Left ventricle myocardium inferior (tissue), 1 donor: ENCODE data around the gene RBM34. TPM values are rescaled to one million over a fixed set of nuclear protein-coding genes. Genes with fewer than 3 reads are reported as not detected.

Experiments
- DNase-seq: peaks from one replicate; pipeline ENCODE4 v3.0.0-alpha.2; 2020
- H3K27ac ChIP-seq: fragments of 200-600 bp; replicated peaks from 2 replicates; pipeline ENCODE4 v1.8.0; 2021
- H3K27me3 ChIP-seq: fragments of 200-600 bp; 2 replicates; pipeline ENCODE4 v1.8.0; 2021; ENCODE audit warnings: low read depth
- H3K36me3 ChIP-seq: fragments of 200-600 bp; 2 replicates; pipeline ENCODE4 v1.8.0; 2021
- H3K4me1 ChIP-seq: fragments of 200-600 bp; 2 replicates; pipeline ENCODE4 v1.8.0; 2021
- H3K4me3 ChIP-seq: fragments of 200-600 bp; 2 replicates; pipeline ENCODE4 v1.8.0; 2021; ENCODE audit warnings: mild to moderate bottlenecking, moderate library complexity
- H3K9me3 ChIP-seq: fragments of 200-600 bp; replicated peaks from 2 replicates; pipeline ENCODE4 v1.8.0; 2021
- CTCF ChIP-seq: fragments of 200-600 bp; IDR thresholded peaks from 2 replicates; pipeline ENCODE4 v1.8.0; 2021; ENCODE audit warnings: antibody characterized with exemption, mild to moderate bottlenecking, borderline replicate concordance
- intact Hi-C: fragments of 100-400 bp; cut with micrococcal nuclease; formaldehyde crosslinking; loops from one replicate; pipeline ENCODE4 v1.11.0; 2022
- total RNA-seq: library from RNA; stranded (reverse); fragmentation: NEBNext Ultra II Directional; extraction: Animal tissue kit (Norgen Biotek cat#: 25700); gene quantifications from one replicate; pipeline ENCODE4 v1.2.1, GENCODE V29; 2021
- donor health status: DM: no; HTN: yes; CAD: no; lungs with severe emphysema.

The RBM34 gene
- total RNA-seq, 1 donor from 2014 or later: 55.6 TPM

- H3K36me3 ChIP-seq: peaks cover 54% of the 10 kb centered on the region
- H3K27me3 ChIP-seq: no peaks in the 10 kb centered on the region
- peaks cover 7% of the 10 kb centered on the region for H3K4me1 ChIP-seq
- no peak overlapping the region for H3K4me3 ChIP-seq
- no peak for DNase-seq
- no peak overlapping the region for H3K27ac ChIP-seq
- TF ChIP-seq CTCF: no peak
- no peaks in the 10 kb centered on the region for H3K9me3 ChIP-seq
- intact Hi-C loops: loop anchor here (10.0 kb wide), 1 partner anchor 306 kb away; no protein-coding TSS in a partner anchor
Observed at GRCh38 chr1:235108876-235109275, 52.2 kb downstream of the RBM34 start.

GRCh38 chr1:235108185-235108593 lies 52.9 kb downstream of the RBM34 start:
- no peaks in the 10 kb centered on the region for H3K9me3 ChIP-seq
- intact Hi-C loops: loop anchor here (10.0 kb wide), 1 partner anchor 307 kb away; no protein-coding TSS in a partner anchor
- H3K27ac ChIP-seq: no peak overlapping the region
- peaks cover 47% of the 10 kb centered on the region for H3K36me3 ChIP-seq
- DNase-seq: no peak
- H3K4me3 ChIP-seq: no peak overlapping the region
- H3K27me3 ChIP-seq: no peaks in the 10 kb centered on the region
- H3K4me1 ChIP-seq: peaks cover 8% of the 10 kb centered on the region
- no peak for TF ChIP-seq CTCF

- TF ChIP-seq CTCF: no peak
- Histone ChIP-seq H3K27ac (no peak overlapping the region), H3K27me3 (no peaks in the 10 kb centered on the region), H3K36me3 (peaks cover 41% of the 10 kb centered on the region), H3K9me3 (no peaks in the 10 kb centered on the region), H3K4me3 (no peak overlapping the region), H3K4me1 (peaks cover 8% of the 10 kb centered on the region)
- DNase-seq: no peak
- intact Hi-C loops: loop anchor here (10.0 kb wide), 1 partner anchor 307 kb away; no protein-coding TSS in a partner anchor
Observed at GRCh38 chr1:235107368-235108184, 53.5 kb downstream of the RBM34 start.

- Histone ChIP-seq H3K27me3 (no peaks in the 10 kb centered on the region), H3K27ac (no peak overlapping the region), H3K36me3 (peaks cover 30% of the 10 kb centered on the region), H3K9me3 (no peaks in the 10 kb centered on the region), H3K4me1 (peaks cover 8% of the 10 kb centered on the region), H3K4me3 (no peak overlapping the region)
- TF ChIP-seq CTCF: no peak
- DNase-seq: no peak
- intact Hi-C loops: loop anchor here (10.0 kb wide), 1 partner anchor 308 kb away; no protein-coding TSS in a partner anchor
Observed at GRCh38 chr1:235106457-235106856, 54.6 kb downstream of the RBM34 start.

- Histone ChIP-seq H3K27ac (no peak overlapping the region), H3K4me1 (peaks cover 8% of the 10 kb centered on the region), H3K27me3 (no peaks in the 10 kb centered on the region), H3K9me3 (no peaks in the 10 kb centered on the region), H3K4me3 (no peak overlapping the region), H3K36me3 (peaks cover 19% of the 10 kb centered on the region)
- intact Hi-C loops: loop anchor here (10.0 kb wide), 1 partner anchor 309 kb away; no protein-coding TSS in a partner anchor
- TF ChIP-seq CTCF: no peak
- no peak for DNase-seq
Observed at GRCh38 chr1:235105051-235106043, 55.7 kb downstream of the RBM34 start.
